ENCODE data around the gene CTSF.
A peak's percentile ranks its signal among the peaks of the same experiment; 100 is the strongest.
"Not testable (repeated sequence)": the region's sequence is repeated elsewhere in the genome, so short reads cannot be mapped to it uniquely, and the experiment has no call there.

Gene CTSF

DNA sequence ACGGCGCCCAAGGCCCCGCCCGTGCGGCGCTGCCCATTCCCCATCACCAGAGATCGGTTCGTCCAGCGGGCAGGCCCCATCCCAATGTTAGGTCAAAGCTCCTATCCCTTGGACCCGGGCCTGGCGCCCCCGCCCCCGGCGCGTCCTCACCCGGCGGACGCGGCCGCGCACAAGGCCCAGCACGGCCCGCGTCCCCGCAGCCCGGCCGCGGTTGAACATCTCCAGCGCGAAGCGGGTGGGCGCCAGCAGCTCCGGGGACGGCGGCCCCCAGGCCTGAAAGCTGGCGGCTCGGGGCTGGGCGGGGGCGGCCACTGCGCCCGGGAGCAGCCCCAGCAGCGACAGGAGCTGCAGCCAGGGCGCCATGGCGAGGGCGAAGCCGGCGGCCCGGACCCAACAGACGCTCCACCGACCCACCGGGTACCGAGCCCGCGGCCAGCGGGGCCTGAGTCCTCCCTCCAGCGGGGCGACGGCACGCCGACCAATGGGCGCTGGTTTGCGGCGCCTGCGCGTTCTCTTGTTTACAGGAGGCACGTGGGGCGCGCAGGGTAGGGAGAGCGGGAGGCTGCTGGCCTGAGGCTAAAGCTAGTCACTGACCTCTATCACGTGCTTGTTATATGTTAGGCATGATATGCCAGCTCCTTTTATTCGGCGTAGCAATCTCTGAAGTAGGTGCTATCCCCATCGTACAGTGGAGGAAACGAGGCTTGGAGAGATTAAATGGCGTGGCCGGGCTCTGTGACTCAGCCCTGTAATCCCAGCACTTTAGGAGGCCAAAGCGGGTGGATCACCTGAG, at the start of gene CTSF:
TSS of gene CTSF (minus strand) at position 483 of the 793 bp plus-strand sequence. CDS start at position 363, 120 bp downstream.
- H3K27ac ChIP-seq (ENCODE audit: low read length): no peak within 1 kb of the TSS
- peaks cover 0 to 26% of the 10 kb centered on the region in 2 donors for H3K36me3 ChIP-seq (ENCODE audit: control insufficient read depth in 1 of 2, insufficient read depth in 2 of 2, low read length in 2 of 2)
- peak within 1 kb of the TSS; percentile 46 to 75 for H3K4me3 ChIP-seq (ENCODE audit: low read depth in 1 of 2, low read length in 2 of 2)
- H3K9me3 ChIP-seq (ENCODE audit: control insufficient read depth in 1 of 2, low read length in 2 of 2): no peaks in the 10 kb centered on the region
- H3K27me3 ChIP-seq (ENCODE audit: low read depth, low read length): no peaks in the 10 kb centered on the region
- H3K4me1 ChIP-seq (ENCODE audit: control insufficient read depth in 1 of 2, insufficient read depth in 2 of 2, low read length in 2 of 2): peaks cover 0 to 6% of the 10 kb centered on the region in 2 donors

GRCh38 chr11:66617155-66617834, 48.9 kb upstream of the CTSF start:
- Histone ChIP-seq H3K4me1 (ENCODE audit: control insufficient read depth in 1 of 2, insufficient read depth in 2 of 2, low read length in 2 of 2) (peaks cover 10 to 38% of the 10 kb centered on the region in 2 donors), H3K27me3 (ENCODE audit: low read depth, low read length) (no peaks in the 10 kb centered on the region), H3K4me3 (ENCODE audit: low read depth in 1 of 2, low read length in 2 of 2) (peak overlapping the region; percentile 86 to 91), H3K36me3 (ENCODE audit: control insufficient read depth in 1 of 2, insufficient read depth in 2 of 2, low read length in 2 of 2) (peaks cover 0 to 4% of the 10 kb centered on the region in 2 donors), H3K27ac (ENCODE audit: low read length) (peak overlapping the region; percentile 84), H3K9me3 (ENCODE audit: control insufficient read depth in 1 of 2, low read length in 2 of 2) (no peaks in the 10 kb centered on the region)

- Histone ChIP-seq H3K4me1 (ENCODE audit: control insufficient read depth in 1 of 2, insufficient read depth in 2 of 2, low read length in 2 of 2) (peaks cover 10 to 33% of the 10 kb centered on the region in 2 donors), H3K36me3 (ENCODE audit: control insufficient read depth in 1 of 2, insufficient read depth in 2 of 2, low read length in 2 of 2) (peaks cover 0 to 4% of the 10 kb centered on the region in 2 donors), H3K27me3 (ENCODE audit: low read depth, low read length) (no peaks in the 10 kb centered on the region), H3K4me3 (ENCODE audit: low read depth in 1 of 2, low read length in 2 of 2) (peak within 1 kb of the TSS; percentile 86 to 91), H3K9me3 (ENCODE audit: control insufficient read depth in 1 of 2, low read length in 2 of 2) (no peaks in the 10 kb centered on the region), H3K27ac (ENCODE audit: low read length) (peak within 1 kb of the TSS; percentile 84)
Measured at GRCh38 chr11:66616379-66617154, 48.2 kb upstream of the CTSF start, which contains the start of gene RBM14. RBM14 (plus strand) TSS chr11:66616630; CDS start chr11:66616721, 91 bp downstream.

DNA sequence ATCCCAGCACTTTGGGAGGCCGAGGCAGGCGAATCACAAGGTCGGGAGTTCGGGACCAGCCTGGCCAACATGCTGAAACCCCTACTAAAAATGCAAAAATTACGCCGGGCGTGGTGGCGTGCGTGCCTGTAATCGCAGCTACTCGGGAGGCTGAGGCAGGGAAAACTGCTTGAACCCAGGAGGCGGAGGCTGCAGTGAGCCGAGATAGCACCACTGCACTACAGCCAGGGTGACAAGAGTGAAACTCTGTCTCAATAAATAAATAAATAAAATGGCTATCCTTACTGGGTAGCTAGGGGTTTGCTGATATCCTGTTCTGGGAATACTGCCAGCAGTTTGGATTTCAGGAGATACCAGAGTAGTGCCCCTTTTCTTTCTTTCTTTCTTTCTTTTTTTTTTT, 45.7 kb upstream of the CTSF start:
- peaks cover 10 to 19% of the 10 kb centered on the region in 2 donors for H3K4me1 ChIP-seq (ENCODE audit: control insufficient read depth in 1 of 2, insufficient read depth in 2 of 2, low read length in 2 of 2)
- H3K27me3 ChIP-seq (ENCODE audit: low read depth, low read length): no peaks in the 10 kb centered on the region
- peaks cover 0 to 4% of the 10 kb centered on the region in 2 donors for H3K36me3 ChIP-seq (ENCODE audit: control insufficient read depth in 1 of 2, insufficient read depth in 2 of 2, low read length in 2 of 2)
- no peaks in the 10 kb centered on the region for H3K9me3 ChIP-seq (ENCODE audit: control insufficient read depth in 1 of 2, low read length in 2 of 2)
- no peak overlapping the region for H3K4me3 ChIP-seq (ENCODE audit: low read depth in 1 of 2, low read length in 2 of 2)
- no peak overlapping the region for H3K27ac ChIP-seq (ENCODE audit: low read length)

DNA sequence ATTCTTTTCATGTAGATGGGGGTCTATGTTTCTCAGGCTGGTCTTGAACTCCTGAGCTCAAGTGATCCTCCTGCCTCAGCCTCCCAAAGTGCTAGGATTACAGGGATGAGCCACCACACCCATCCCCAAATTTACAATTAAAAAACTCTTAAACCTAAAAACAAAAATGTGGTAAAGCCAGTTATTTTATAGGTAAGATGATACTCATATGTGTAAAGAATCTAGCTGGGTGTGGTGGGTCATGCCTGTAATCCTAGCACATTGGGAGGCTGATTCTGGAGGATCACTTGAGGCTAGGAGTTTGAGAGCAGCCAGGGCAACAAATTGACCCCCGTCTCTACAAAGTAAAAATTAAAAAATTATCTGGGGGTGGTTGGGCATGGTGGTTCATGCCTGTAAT, 44.1 kb upstream of the CTSF start:
- H3K4me1 ChIP-seq (ENCODE audit: control insufficient read depth in 1 of 2, insufficient read depth in 2 of 2, low read length in 2 of 2): peaks cover under 1 to 16% of the 10 kb centered on the region in 2 donors
- H3K36me3 ChIP-seq (ENCODE audit: control insufficient read depth in 1 of 2, insufficient read depth in 2 of 2, low read length in 2 of 2): no peaks in the 10 kb centered on the region
- H3K27me3 ChIP-seq (ENCODE audit: low read depth, low read length): no peaks in the 10 kb centered on the region
- H3K27ac ChIP-seq (ENCODE audit: low read length): no peak overlapping the region
- no peak overlapping the region for H3K4me3 ChIP-seq (ENCODE audit: low read depth in 1 of 2, low read length in 2 of 2)
- H3K9me3 ChIP-seq (ENCODE audit: control insufficient read depth in 1 of 2, low read length in 2 of 2): no peaks in the 10 kb centered on the region

GRCh38 chr11:66609721-66610617, 41.6 kb upstream of the CTSF start:
- Histone ChIP-seq H3K36me3 (ENCODE audit: control insufficient read depth in 1 of 2, insufficient read depth in 2 of 2, low read length in 2 of 2) (peaks cover 0 to 15% of the 10 kb centered on the region in 2 donors), H3K4me1 (ENCODE audit: control insufficient read depth in 1 of 2, insufficient read depth in 2 of 2, low read length in 2 of 2) (peaks cover 4 to 17% of the 10 kb centered on the region in 2 donors), H3K4me3 (ENCODE audit: low read depth in 1 of 2, low read length in 2 of 2) (no peak overlapping the region), H3K9me3 (ENCODE audit: control insufficient read depth in 1 of 2, low read length in 2 of 2) (no peaks in the 10 kb centered on the region), H3K27me3 (ENCODE audit: low read depth, low read length) (no peaks in the 10 kb centered on the region), H3K27ac (ENCODE audit: low read length) (no peak overlapping the region)

DNA sequence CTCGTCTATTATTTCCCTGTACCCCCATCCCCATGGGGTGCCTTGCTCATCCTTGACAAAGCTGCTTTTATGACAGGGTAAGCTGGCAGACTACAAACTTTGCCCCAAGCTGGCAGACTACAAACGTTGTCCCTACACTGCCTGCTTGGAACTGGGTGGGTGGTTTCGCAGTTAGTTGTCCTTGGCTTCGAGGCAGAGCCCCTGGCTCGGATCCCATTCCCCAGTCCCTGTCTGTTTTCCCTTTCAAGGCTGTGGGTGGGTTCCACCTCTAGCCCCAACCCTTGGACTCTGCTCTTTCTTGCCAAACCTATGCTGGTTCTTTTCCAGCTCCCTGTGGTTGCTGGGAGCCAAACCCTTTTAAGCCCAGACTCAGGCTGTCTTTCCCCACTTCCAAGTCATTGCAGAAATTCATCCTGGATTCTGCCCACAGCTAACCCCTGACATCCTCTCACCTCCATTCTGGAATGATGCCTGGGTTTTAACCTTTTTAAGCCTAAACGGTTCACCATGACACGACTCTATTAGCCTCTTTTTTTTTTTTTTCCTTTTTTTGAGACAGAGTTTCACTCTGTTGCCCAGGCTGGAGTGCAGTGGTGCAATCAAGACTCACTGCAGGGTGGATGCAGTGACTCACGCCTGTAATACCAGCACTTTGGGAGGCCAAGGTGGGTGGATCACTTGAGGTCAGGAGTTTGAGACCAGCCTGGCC, 38.9 kb upstream of the CTSF start:
- no peak overlapping the region for H3K4me3 ChIP-seq (ENCODE audit: low read depth in 1 of 2, low read length in 2 of 2)
- H3K27me3 ChIP-seq (ENCODE audit: low read depth, low read length): no peaks in the 10 kb centered on the region
- H3K9me3 ChIP-seq (ENCODE audit: control insufficient read depth in 1 of 2, low read length in 2 of 2): no peaks in the 10 kb centered on the region
- peaks cover 4 to 21% of the 10 kb centered on the region in 2 donors for H3K4me1 ChIP-seq (ENCODE audit: control insufficient read depth in 1 of 2, insufficient read depth in 2 of 2, low read length in 2 of 2)
- peaks cover 0 to 29% of the 10 kb centered on the region in 2 donors for H3K36me3 ChIP-seq (ENCODE audit: control insufficient read depth in 1 of 2, insufficient read depth in 2 of 2, low read length in 2 of 2)
- H3K27ac ChIP-seq (ENCODE audit: low read length): peak overlapping the region; percentile 75

DNA sequence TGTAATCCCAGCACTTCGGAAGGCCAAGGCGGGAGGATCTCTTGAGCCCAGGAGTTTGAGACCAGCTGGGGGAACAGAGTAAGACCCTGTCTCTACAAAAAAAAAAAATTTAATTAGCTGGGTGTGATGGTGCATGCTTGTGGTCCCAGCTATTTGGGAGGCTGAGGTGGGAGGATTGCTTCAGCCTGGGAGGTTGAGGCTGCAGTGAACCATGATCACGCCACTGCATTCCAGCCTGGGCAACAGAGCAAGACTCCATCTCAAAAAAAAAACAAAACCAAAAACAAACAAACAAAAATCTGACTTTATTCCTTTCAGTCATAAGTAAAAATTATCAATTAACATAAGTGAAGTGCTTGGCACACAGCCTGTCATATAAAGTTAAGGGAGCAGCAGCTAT, 38.2 kb upstream of the CTSF start:
- peaks cover 4 to 28% of the 10 kb centered on the region in 2 donors for H3K4me1 ChIP-seq (ENCODE audit: control insufficient read depth in 1 of 2, insufficient read depth in 2 of 2, low read length in 2 of 2)
- H3K36me3 ChIP-seq (ENCODE audit: control insufficient read depth in 1 of 2, insufficient read depth in 2 of 2, low read length in 2 of 2): peaks cover 0 to 29% of the 10 kb centered on the region in 2 donors
- not testable (repeated sequence) for H3K27me3 ChIP-seq (ENCODE audit: low read depth, low read length); H3K4me3 ChIP-seq (ENCODE audit: low read depth in 1 of 2, low read length in 2 of 2); H3K9me3 ChIP-seq (ENCODE audit: control insufficient read depth in 1 of 2, low read length in 2 of 2)
- peak overlapping the region; percentile 75 for H3K27ac ChIP-seq (ENCODE audit: low read length)

DNA sequence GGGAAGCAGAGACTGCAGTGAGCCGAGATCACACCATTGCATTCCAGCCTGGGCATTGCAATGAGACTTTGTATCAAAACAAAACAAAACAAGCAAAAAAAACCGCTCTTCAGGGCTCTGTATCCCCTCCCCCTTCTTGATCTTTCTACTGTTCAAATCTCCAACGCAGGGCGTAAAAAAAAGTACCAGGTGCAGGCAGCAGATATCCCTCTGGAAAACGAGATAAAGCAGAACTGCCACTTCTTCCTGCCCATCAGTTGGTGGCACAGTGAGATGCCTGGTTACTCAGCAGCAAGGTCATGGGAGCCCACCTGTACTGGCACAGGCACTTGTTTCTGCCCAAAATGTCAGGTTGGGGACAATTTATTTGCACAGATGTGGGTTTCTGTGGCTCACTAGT, 35.7 kb upstream of the CTSF start:
- H3K36me3 ChIP-seq (ENCODE audit: control insufficient read depth in 1 of 2, insufficient read depth in 2 of 2, low read length in 2 of 2): peaks cover 8 to 45% of the 10 kb centered on the region in 2 donors
- H3K27me3 ChIP-seq (ENCODE audit: low read depth, low read length): no peaks in the 10 kb centered on the region
- no peak overlapping the region for H3K27ac ChIP-seq (ENCODE audit: low read length)

DNA sequence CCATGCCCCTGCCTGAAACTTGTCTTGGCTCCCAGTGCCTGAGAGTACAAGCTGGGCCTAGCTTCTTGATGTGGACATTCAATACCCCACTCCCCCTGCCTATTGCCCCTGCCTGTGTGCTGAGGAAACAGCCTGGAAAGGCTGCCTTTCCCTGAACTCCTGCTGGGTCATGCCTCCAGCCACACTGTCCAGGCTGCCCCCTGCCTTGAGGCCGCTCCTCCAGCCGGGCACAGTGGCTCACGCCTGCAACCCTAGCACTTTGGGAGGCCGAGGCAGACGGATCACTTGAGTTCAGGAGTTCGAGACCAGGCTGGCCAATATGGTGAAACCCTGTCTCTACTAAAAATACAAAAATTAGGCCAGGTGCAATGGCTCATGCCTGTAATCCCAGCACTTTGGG, 34.7 kb upstream of the CTSF start:
- no peaks in the 10 kb centered on the region for H3K9me3 ChIP-seq (ENCODE audit: control insufficient read depth in 1 of 2, low read length in 2 of 2)
- peaks cover 8 to 48% of the 10 kb centered on the region in 2 donors for H3K36me3 ChIP-seq (ENCODE audit: control insufficient read depth in 1 of 2, insufficient read depth in 2 of 2, low read length in 2 of 2)
- no peak overlapping the region for H3K4me3 ChIP-seq (ENCODE audit: low read depth in 1 of 2, low read length in 2 of 2)
- no peaks in the 10 kb centered on the region for H3K27me3 ChIP-seq (ENCODE audit: low read depth, low read length)
- peaks cover 4 to 24% of the 10 kb centered on the region in 2 donors for H3K4me1 ChIP-seq (ENCODE audit: control insufficient read depth in 1 of 2, insufficient read depth in 2 of 2, low read length in 2 of 2)
- H3K27ac ChIP-seq (ENCODE audit: low read length): no peak overlapping the region

More for the DNA sequence above, 35.7 kb upstream of the CTSF start:
- H3K4me3 ChIP-seq (ENCODE audit: low read depth in 1 of 2, low read length in 2 of 2): no peak overlapping the region
- H3K4me1 ChIP-seq (ENCODE audit: control insufficient read depth in 1 of 2, insufficient read depth in 2 of 2, low read length in 2 of 2): peaks cover 4 to 28% of the 10 kb centered on the region in 2 donors
- H3K9me3 ChIP-seq (ENCODE audit: control insufficient read depth in 1 of 2, low read length in 2 of 2): no peaks in the 10 kb centered on the region
